PC-9 (cell line): Measurements from ENCODE around the gene KY. TPM values are rescaled to one million over a fixed set of nuclear protein-coding genes. Genes with fewer than 3 reads are reported as not detected.
A peak's percentile ranks its signal among the peaks of the same experiment; 100 is the strongest.

Experiments used
- BruUV-seq: library from RNA; stranded (reverse); fragments of 400-500 nt; replicated peaks from 2 replicates; lab custom pipeline; 2021; lab: Mats Ljungman, UMichigan
- CTCF ChIA-PET: fragments of 300-600 bp; sonication (Branson Sonifier 250); formaldehyde crosslinking; loops from one replicate; lab custom pipeline; 2022; ENCODE audit warnings: antibody characterized with exemption; lab: Charles Lee
- POLR2A ChIA-PET: fragments of 300-600 bp; sonication (Branson Sonifier 250); formaldehyde crosslinking; loops from one replicate; lab custom pipeline; 2022; ENCODE audit warnings: antibody characterized with exemption; ENCODE audit not compliant: unreplicated experiment; lab: Charles Lee
- DNase-seq, 2 experiments: peaks; one replicate each; pipeline versions ENCODE4 v3.0.0 to v3.0.0-alpha.2; 2015 to 2022; ENCODE audit warnings: mixed read lengths in 1 of 2
- H2AFZ ChIP-seq: fragments of 200-600 bp; sonication (generic); 2 replicates; pipeline ENCODE4 v1.8.1; 2017; ENCODE audit warnings: antibody characterized with exemption
- H3F3A ChIP-seq: fragments of 200-600 bp; sonication (generic); 2 replicates; pipeline ENCODE4 v1.8.1; 2017; ENCODE audit warnings: antibody characterized with exemption, mild to moderate bottlenecking, low read depth; ENCODE audit not compliant: insufficient read depth
- H3K27ac ChIP-seq: fragments of 200-600 bp; sonication (generic); 2 replicates; pipeline ENCODE4 v1.6.1; 2016; ENCODE audit warnings: mixed run types
- H3K27me3 ChIP-seq: fragments of 200-600 bp; sonication (generic); 2 replicates; pipeline ENCODE4 v1.6.1; 2016; ENCODE audit warnings: low read depth, mixed run types; ENCODE audit not compliant: insufficient read depth
- H3K36me3 ChIP-seq: fragments of 200-600 bp; sonication (generic); 2 replicates; pipeline ENCODE4 v1.6.1; 2016; ENCODE audit warnings: low read depth, mixed run types
- H3K4me1 ChIP-seq: fragments of 200-600 bp; sonication (generic); replicated peaks from 2 replicates; pipeline ENCODE4 v1.6.1; 2016; ENCODE audit warnings: mixed run types; ENCODE audit not compliant: insufficient read depth
- H3K4me2 ChIP-seq: fragments of 200-600 bp; sonication (generic); 2 replicates; pipeline ENCODE4 v1.6.1; 2017; ENCODE audit warnings: mixed run types
- H3K4me3 ChIP-seq: fragments of 200-600 bp; sonication (generic); 2 replicates; pipeline ENCODE4 v1.6.1; 2016; ENCODE audit warnings: mixed run types
- H3K79me2 ChIP-seq: fragments of 200-600 bp; sonication (generic); 2 replicates; pipeline ENCODE4 v1.6.1; 2017; ENCODE audit warnings: low read depth, mixed run types
- H3K9me2 ChIP-seq: fragments of 200-600 bp; sonication (generic); 2 replicates; pipeline ENCODE4 v1.8.1; 2017; ENCODE audit warnings: mild to moderate bottlenecking; ENCODE audit not compliant: insufficient read depth
- H3K9me3 ChIP-seq: fragments of 200-600 bp; sonication (generic); 2 replicates; pipeline ENCODE4 v1.8.1; 2016; ENCODE audit warnings: low read depth; ENCODE audit not compliant: insufficient read depth
- H4K20me1 ChIP-seq: fragments of 200-600 bp; sonication (generic); 2 replicates; pipeline ENCODE4 v1.8.1; 2017; ENCODE audit not compliant: insufficient read depth
- CTCF ChIP-seq: fragments of 200-600 bp; sonication (generic); conservative IDR thresholded peaks from 2 replicates; pipeline ENCODE4 v1.6.1; 2017; ENCODE audit warnings: mixed run types, antibody characterized with exemption, mild to moderate bottlenecking, moderate library complexity
- EZH2 ChIP-seq: fragments of 200-600 bp; sonication (generic); IDR thresholded peaks from 2 replicates; pipeline ENCODE4 v1.8.0; 2017; ENCODE audit warnings: antibody characterized with exemption, low read depth
- intact Hi-C: fragments of 100-400 bp; cut with micrococcal nuclease; formaldehyde crosslinking; loops from one replicate; pipeline ENCODE4 v1.10.0; 2022; ENCODE audit not compliant: unreplicated experiment
- total RNA-seq: library from RNA; stranded (reverse); gene quantifications from 2 replicates; pipeline ENCODE4 v1.2.3, GENCODE V29; 2021

The KY gene
- total RNA-seq, 1 experiment from 2014 or later = not detected

GRCh38 chr3:134641671-134642300, 9.0 kb downstream of the KY start:
- no TSS peak for BruUV-seq
- H3K27me3 ChIP-seq = peaks cover 59% of the 10 kb centered on the region
- ChIA-PET POLR2A (no interaction called here), CTCF (no interaction called here)
- TF ChIP-seq CTCF = no peak
- H4K20me1 ChIP-seq = no peaks in the 10 kb centered on the region
- no peaks in the 10 kb centered on the region for H3K9me2 ChIP-seq
- intact Hi-C loops = no loop called here
- no peak overlapping the region for H3K27ac ChIP-seq
- no peaks in the 10 kb centered on the region for H3K79me2 ChIP-seq
- H3K9me3 ChIP-seq = no peaks in the 10 kb centered on the region; the same call in 1 of the 2 replicates
- no peak overlapping the region for H3K4me2 ChIP-seq
- no peak overlapping the region for H2AFZ ChIP-seq
- no peaks in the 10 kb centered on the region for H3F3A ChIP-seq
- no peaks in the 10 kb centered on the region for H3K4me1 ChIP-seq
- DNase-seq = no peak
- H3K4me3 ChIP-seq = no peak overlapping the region
- H3K36me3 ChIP-seq = no peaks in the 10 kb centered on the region

DNA sequence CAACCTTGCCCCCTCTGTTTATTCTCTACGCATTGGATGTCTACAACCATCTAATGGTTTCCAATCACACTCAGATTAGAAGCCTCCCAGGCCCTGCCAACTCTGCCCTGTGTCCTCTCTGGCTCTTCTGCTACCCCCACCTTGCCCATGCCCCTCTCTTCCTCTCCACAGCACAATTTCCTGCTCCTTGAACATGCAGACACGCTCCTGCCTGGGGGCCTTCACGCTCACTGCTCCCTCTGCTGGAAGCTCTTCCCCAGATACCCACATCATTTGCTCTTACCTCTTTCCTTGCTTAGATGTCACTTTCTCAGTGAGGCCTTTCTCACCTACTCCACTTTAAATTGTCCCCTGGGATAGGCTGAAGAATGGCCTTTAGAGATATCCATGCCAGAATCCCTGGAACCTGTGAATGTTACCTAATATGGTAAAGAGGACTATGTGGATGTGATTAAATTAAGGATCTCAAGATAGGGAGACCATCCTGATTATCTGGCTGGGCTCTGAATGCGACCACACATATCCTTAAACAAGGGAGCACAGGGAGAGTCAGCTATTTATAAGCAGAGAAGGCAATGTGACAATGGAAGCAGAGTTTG, 9.9 kb downstream of the KY start:
- Histone ChIP-seq H3K4me2 (no peak overlapping the region), H3F3A (no peaks in the 10 kb centered on the region), H4K20me1 (no peaks in the 10 kb centered on the region), H3K36me3 (no peaks in the 10 kb centered on the region), H3K4me3 (no peak overlapping the region), H3K9me3 (no peaks in the 10 kb centered on the region; the same call in 1 of the 2 replicates), H3K9me2 (no peaks in the 10 kb centered on the region), H3K27ac (no peak overlapping the region), H3K79me2 (no peaks in the 10 kb centered on the region), H3K27me3 (peaks cover 58% of the 10 kb centered on the region), H3K4me1 (no peaks in the 10 kb centered on the region), H2AFZ (no peak overlapping the region)
- no peak for DNase-seq
- BruUV-seq = no TSS peak
- TF ChIP-seq CTCF (peak; percentile 48), EZH2 (no peak)
- POLR2A ChIA-PET = no interaction called here
- CTCF ChIA-PET = interaction anchor here (0.8 kb wide), 1 partner anchor 1980 kb away, joined by 4 read pairs; no protein-coding TSS in a partner anchor
- intact Hi-C loops = no loop called here

DNA sequence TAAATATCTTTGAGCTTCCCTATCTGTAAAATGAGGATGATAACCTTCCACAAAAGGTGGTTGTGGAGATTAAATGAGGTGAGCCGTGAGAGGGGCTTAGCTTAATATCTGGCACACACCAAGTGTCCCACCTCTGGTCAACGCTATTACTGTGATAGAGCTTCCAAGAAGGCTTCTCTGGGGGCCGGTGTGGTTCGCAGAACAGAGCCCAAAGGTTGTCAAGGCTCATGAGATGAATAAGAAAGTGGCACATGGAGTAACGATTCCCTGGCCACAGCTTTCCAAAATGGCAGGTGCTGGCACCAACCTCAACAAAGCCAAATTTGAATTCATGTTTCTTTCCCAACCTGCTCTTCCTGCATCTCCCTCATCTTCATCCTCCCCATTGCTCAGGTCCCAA, 10.4 kb downstream of the KY start:
- POLR2A ChIA-PET = no interaction called here
- no peaks in the 10 kb centered on the region for H3K36me3 ChIP-seq
- BruUV-seq = no TSS peak

More for the DNA sequence above, 10.4 kb downstream of the KY start:
- CTCF ChIA-PET = interaction anchor here (0.8 kb wide), 1 partner anchor 1980 kb away, joined by 4 read pairs; no protein-coding TSS in a partner anchor
- Histone ChIP-seq H2AFZ (no peak overlapping the region), H3F3A (no peaks in the 10 kb centered on the region), H3K27me3 (peaks cover 54% of the 10 kb centered on the region), H3K4me3 (no peak overlapping the region), H3K79me2 (no peaks in the 10 kb centered on the region), H3K9me2 (no peaks in the 10 kb centered on the region), H3K4me1 (no peaks in the 10 kb centered on the region), H3K4me2 (no peak overlapping the region), H3K9me3 (no peaks in the 10 kb centered on the region; the same call in 1 of the 2 replicates), H3K27ac (no peak overlapping the region), H4K20me1 (no peaks in the 10 kb centered on the region)
- no peak for DNase-seq
- intact Hi-C loops = no loop called here
- TF ChIP-seq CTCF (no peak), EZH2 (no peak)
